ENCODE results near the gene GIPC1.
"Not testable (repeated sequence)": the region's sequence is repeated elsewhere in the genome, so short reads cannot be mapped to it uniquely, and the experiment has no call there.

GIPC1 gene

GRCh38 chr19:14496029-14496833, at the start of gene GIPC1:
Gene GIPC1, minus strand, starts transcription at chr19:14496127. Its CDS starts 13,151 bp downstream, at chr19:14482976.
- peak; percentile 99 for DNase-seq (ENCODE audit: low spot score)

GRCh38 chr19:14545716-14546082, 49.8 kb upstream of the GIPC1 start:
- no peak for DNase-seq (ENCODE audit: low spot score)

GRCh38 chr19:14544977-14545715, 49.2 kb upstream of the GIPC1 start:
- DNase-seq (ENCODE audit: low spot score) = no peak

- DNase-seq (ENCODE audit: low spot score) = no peak
These were observed 48.1 kb upstream of the GIPC1 start for GRCh38 chr19:14544047-14544446.

GRCh38 chr19:14542711-14543328, 46.9 kb upstream of the GIPC1 start:
- DNase-seq (ENCODE audit: low spot score) = no peak

- DNase-seq (ENCODE audit: low spot score) = not testable (repeated sequence)
These were observed 46.1 kb upstream of the GIPC1 start for GRCh38 chr19:14541979-14542378.

- no peak for DNase-seq (ENCODE audit: low spot score)
These were observed 45.0 kb upstream of the GIPC1 start for GRCh38 chr19:14540741-14541525.

GRCh38 chr19:14536926-14537692, 41.2 kb upstream of the GIPC1 start:
- DNase-seq (ENCODE audit: low spot score) = peak; percentile 92

- no peak for DNase-seq (ENCODE audit: low spot score)
These were observed 37.5 kb upstream of the GIPC1 start for GRCh38 chr19:14533450-14533849.

- no peak for DNase-seq (ENCODE audit: low spot score)
These were observed 34.6 kb upstream of the GIPC1 start for GRCh38 chr19:14530506-14530905.

GRCh38 chr19:14530005-14530348, 34.0 kb upstream of the GIPC1 start:
- no peak for DNase-seq (ENCODE audit: low spot score)

GRCh38 chr19:14529254-14530004, 33.5 kb upstream of the GIPC1 start, which contains the start of gene TECR:
Gene TECR, plus strand, starts transcription at chr19:14529594. Its CDS starts 103 bp downstream, at chr19:14529697.
- peak; percentile 100 for DNase-seq (ENCODE audit: low spot score)

GRCh38 chr19:14528419-14529253, 32.7 kb upstream of the GIPC1 start:
- no peak for DNase-seq (ENCODE audit: low spot score)

GRCh38 chr19:14526423-14526822, 30.5 kb upstream of the GIPC1 start:
- DNase-seq (ENCODE audit: low spot score) = no peak

- DNase-seq (ENCODE audit: low spot score) = no peak
These were observed 29.8 kb upstream of the GIPC1 start for GRCh38 chr19:14525729-14526128.

- no peak for DNase-seq (ENCODE audit: low spot score)
These were observed 24.6 kb upstream of the GIPC1 start for GRCh38 chr19:14520543-14520942.

GRCh38 chr19:14519860-14520407, 24.0 kb upstream of the GIPC1 start:
- no peak for DNase-seq (ENCODE audit: low spot score)

- no peak for DNase-seq (ENCODE audit: low spot score)
These were observed 23.4 kb upstream of the GIPC1 start for GRCh38 chr19:14519245-14519859.
